PFSK-1 (cell line): ENCODE measurements around the gene ADIRF.

Source experiments
- FOXP2 ChIP-seq: optimal IDR thresholded peaks from 2 replicates; pipeline ENCODE3; 2011; ENCODE audit warnings: borderline replicate concordance, control low read depth, inconsistent platforms; ENCODE audit not compliant: insufficient read depth; ENCODE audit errors: extremely low read length, extremely low read depth
- POLR2AphosphoS5 ChIP-seq: IDR thresholded peaks from 2 replicates; pipeline ENCODE4 v1.6.1; 2012; ENCODE audit warnings: low read depth, mild to moderate bottlenecking, control low read depth, low read length, moderate library complexity
- SIN3A ChIP-seq: IDR thresholded peaks from 2 replicates; pipeline ENCODE4 v1.6.1; 2012; ENCODE audit warnings: mild to moderate bottlenecking, low read length, moderate library complexity, borderline replicate concordance; ENCODE audit not compliant: insufficient read depth
- TAF1 ChIP-seq: IDR thresholded peaks from 2 replicates; pipeline ENCODE4 v1.6.1; 2012; ENCODE audit warnings: low read length, control low read depth, borderline replicate concordance; ENCODE audit not compliant: insufficient read depth
- TF ChIP-seq, protein P1 (sequence below), 2 experiments: IDR thresholded peaks; 2 replicates each; pipeline versions ENCODE4 v1.6.1 to v1.8.0; 2011 to 2012; ENCODE audit warnings: low read depth in 2 of 2, low read length in 2 of 2, control low read depth in 1 of 2, inconsistent platforms in 1 of 2, mild to moderate bottlenecking in 1 of 2, moderate library complexity in 1 of 2; ENCODE audit not compliant: insufficient read depth in 1 of 2

Gene ADIRF

DNA sequence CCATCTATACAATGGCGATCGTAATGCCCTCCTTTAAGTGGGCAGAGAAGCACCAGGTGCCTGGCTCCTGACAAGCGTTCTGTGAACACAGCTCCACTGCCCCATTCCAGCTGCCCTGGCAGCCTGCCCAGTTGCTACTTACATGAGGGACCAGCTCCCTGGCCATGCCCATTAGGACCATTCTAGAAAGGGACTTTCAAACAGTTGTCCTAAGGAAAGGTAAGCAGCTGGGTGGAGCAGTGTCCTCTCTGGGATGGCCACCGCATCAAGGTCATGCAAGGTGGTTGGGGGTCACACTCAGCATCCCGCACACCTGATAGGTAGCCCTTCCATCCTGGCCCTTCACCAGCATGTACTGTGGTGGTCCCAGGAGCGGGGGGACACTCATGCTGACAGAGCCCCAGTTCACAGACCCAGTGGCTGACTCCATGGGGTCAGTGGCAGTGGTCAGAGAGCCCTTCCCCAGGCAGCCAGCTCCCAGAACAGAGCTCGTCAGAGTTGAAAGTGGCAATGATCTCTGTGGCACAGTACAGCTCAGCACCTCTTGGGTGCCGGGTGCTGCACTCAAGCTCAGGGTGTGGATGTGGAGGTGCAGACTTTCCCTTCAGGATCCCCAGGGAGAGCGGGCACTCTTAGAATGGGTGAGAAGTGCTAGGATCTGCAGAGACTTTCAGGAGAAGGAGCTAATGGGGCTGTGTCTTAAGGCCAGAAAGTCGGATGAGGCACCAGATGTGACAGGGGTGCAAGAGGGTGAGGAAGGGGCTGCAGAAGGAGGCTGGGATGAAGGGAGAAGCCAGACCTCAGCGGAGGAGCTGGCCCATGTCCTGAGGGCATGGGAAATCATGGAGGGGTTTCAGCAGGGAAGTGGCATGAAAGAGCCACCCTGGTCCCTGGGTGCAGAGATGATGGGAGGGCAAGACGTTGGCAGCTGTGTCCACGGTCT is 21.8 kb upstream of the ADIRF start:
- TF ChIP-seq TAF1 (no peak), FOXP2 (no peak), POLR2AphosphoS5 (no peak), SIN3A (no peak)
- TF ChIP-seq, protein P1, sequence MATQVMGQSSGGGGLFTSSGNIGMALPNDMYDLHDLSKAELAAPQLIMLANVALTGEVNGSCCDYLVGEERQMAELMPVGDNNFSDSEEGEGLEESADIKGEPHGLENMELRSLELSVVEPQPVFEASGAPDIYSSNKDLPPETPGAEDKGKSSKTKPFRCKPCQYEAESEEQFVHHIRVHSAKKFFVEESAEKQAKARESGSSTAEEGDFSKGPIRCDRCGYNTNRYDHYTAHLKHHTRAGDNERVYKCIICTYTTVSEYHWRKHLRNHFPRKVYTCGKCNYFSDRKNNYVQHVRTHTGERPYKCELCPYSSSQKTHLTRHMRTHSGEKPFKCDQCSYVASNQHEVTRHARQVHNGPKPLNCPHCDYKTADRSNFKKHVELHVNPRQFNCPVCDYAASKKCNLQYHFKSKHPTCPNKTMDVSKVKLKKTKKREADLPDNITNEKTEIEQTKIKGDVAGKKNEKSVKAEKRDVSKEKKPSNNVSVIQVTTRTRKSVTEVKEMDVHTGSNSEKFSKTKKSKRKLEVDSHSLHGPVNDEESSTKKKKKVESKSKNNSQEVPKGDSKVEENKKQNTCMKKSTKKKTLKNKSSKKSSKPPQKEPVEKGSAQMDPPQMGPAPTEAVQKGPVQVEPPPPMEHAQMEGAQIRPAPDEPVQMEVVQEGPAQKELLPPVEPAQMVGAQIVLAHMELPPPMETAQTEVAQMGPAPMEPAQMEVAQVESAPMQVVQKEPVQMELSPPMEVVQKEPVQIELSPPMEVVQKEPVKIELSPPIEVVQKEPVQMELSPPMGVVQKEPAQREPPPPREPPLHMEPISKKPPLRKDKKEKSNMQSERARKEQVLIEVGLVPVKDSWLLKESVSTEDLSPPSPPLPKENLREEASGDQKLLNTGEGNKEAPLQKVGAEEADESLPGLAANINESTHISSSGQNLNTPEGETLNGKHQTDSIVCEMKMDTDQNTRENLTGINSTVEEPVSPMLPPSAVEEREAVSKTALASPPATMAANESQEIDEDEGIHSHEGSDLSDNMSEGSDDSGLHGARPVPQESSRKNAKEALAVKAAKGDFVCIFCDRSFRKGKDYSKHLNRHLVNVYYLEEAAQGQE (IDR thresholded peaks at IDR 0.05; ENCODE audit: insufficient read depth in 1 of 2, low read depth in 2 of 2, low read length in 2 of 2) = no peak

DNA sequence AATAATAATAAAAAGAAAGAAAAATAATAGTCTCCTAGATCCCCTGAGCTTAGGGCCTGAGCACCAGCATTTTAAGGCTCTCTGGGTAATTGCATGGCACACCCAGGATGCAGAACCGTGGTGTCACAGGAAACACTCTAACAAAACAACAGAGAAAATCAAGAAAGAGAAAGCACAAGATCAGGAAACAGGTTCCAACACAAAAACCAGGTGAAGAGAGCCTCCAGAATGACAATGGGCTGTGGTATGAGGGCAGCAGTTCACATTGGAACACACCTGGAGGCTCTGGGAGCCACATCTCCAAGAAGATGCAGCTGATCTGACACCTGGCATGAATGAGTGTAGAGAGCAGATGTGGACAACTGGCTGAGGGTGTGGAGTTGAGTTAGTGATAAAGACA is 17.9 kb upstream of the ADIRF start:
- TF ChIP-seq POLR2AphosphoS5 (no peak), TAF1 (no peak), SIN3A (no peak), FOXP2 (no peak)
- TF ChIP-seq, protein P1 (IDR thresholded peaks at IDR 0.05; ENCODE audit: insufficient read depth in 1 of 2, low read depth in 2 of 2, low read length in 2 of 2) = no peak

DNA sequence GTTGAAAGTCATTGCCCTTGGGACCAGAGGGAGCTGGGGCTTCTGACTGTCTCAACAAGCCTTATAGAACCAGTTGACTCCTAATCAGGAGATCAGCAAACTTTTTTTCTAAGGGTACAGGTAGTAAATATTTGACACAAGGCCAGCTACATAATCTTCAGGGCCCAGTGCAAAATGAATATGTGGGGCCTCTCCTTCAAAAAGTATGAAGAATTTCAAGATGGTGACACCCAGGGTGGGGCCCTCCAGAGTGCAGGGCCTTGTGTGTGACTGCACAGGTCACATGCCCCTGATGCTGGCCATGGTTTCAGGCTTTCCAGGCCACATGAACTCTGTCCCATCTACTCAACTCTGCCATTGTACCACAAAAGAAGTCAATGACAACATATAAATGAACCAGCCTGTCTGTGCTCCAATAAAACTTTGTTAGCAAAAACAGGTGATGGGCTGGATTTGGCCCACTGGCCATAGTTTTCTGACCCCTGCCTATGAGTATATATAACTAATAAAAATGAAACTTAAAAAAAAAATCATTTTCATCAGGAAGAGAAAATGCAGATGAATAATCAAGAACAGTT is 17.0 kb upstream of the ADIRF start:
- TF ChIP-seq SIN3A (no peak), TAF1 (no peak), FOXP2 (no peak), POLR2AphosphoS5 (no peak)
- TF ChIP-seq, protein P1 (IDR thresholded peaks at IDR 0.05; ENCODE audit: insufficient read depth in 1 of 2, low read depth in 2 of 2, low read length in 2 of 2) = no peak

- no peak for TF ChIP-seq POLR2AphosphoS5
- TF ChIP-seq SIN3A = no peak
- TF ChIP-seq, protein P1 (IDR thresholded peaks at IDR 0.05; ENCODE audit: insufficient read depth in 1 of 2, low read depth in 2 of 2, low read length in 2 of 2) = no peak
- TF ChIP-seq FOXP2 = no peak
- no peak for TF ChIP-seq TAF1
These were observed 16.2 kb upstream of the ADIRF start for GRCh38 chr10:86952106-86952505.
